WTC11 (cell line): ENCODE measurements around the gene ABHD12B. TPM values are rescaled to one million over a fixed set of nuclear protein-coding genes. Genes with fewer than 3 reads are reported as not detected.

Source experiments
- ATAC-seq: fragments of 200-7000 bp; cut with Tn5 transposase; 2 replicates; pipeline ENCODE4 v1.10.0; 2021; ENCODE audit warnings: mild to moderate bottlenecking, moderate library complexity
- CTCF ChIA-PET: fragments of 300-600 bp; sonication (Branson Sonifier 250); formaldehyde crosslinking; loops from one replicate; lab custom pipeline; 2021; ENCODE audit warnings: antibody characterized with exemption; lab: Charles Lee
- POLR2A ChIA-PET: fragments of 350-600 bp; sonication (Branson Sonifier 250); formaldehyde crosslinking; loops from one replicate; lab custom pipeline; 2021; ENCODE audit warnings: antibody characterized with exemption; lab: Charles Lee
- DNase-seq: peaks from one replicate; pipeline ENCODE4 v3.0.0; 2021; ENCODE audit warnings: low spot score
- H3K27ac Mint-ChIP-seq: 2 replicates; pipeline ENCODE4 v1.8.0; 2021; ENCODE audit warnings: mixed read lengths
- H3K27me3 Mint-ChIP-seq: 2 replicates; pipeline ENCODE4 v1.8.0; 2021; ENCODE audit warnings: low read depth, mild to moderate bottlenecking, moderate library complexity, mixed read lengths
- H3K36me3 Mint-ChIP-seq: 2 replicates; pipeline ENCODE4 v1.8.0; 2021; ENCODE audit warnings: mixed read lengths
- H3K4me1 Mint-ChIP-seq: 2 replicates; pipeline ENCODE4 v1.8.0; 2022; ENCODE audit warnings: mixed read lengths
- H3K4me3 Mint-ChIP-seq: 2 replicates; pipeline ENCODE4 v1.8.0; 2021; ENCODE audit warnings: mild to moderate bottlenecking, moderate library complexity, mixed read lengths
- H3K9me3 Mint-ChIP-seq: 2 replicates; pipeline ENCODE4 v1.8.0; 2021; ENCODE audit warnings: mixed read lengths
- CREB1 ChIP-seq: sonication (generic); formaldehyde crosslinking; IDR thresholded peaks from 2 replicates; pipeline ENCODE4 v1.8.0; 2023; ENCODE audit warnings: mild to moderate bottlenecking, missing genetic modification reagents
- CREM ChIP-seq: sonication (generic); formaldehyde crosslinking; IDR thresholded peaks from 2 replicates; pipeline ENCODE4 v1.8.1; 2022; ENCODE audit warnings: mild to moderate bottlenecking, missing genetic modification reagents, moderate library complexity
- ELF4 ChIP-seq: sonication (generic); formaldehyde crosslinking; IDR thresholded peaks from 2 replicates; pipeline ENCODE4 v1.8.1; 2022; ENCODE audit warnings: low read depth, mild to moderate bottlenecking, moderate library complexity, missing genetic modification reagents
- ETV6 ChIP-seq: sonication (generic); formaldehyde crosslinking; IDR thresholded peaks from 2 replicates; pipeline ENCODE4 v1.8.1; 2022; ENCODE audit warnings: mild to moderate bottlenecking, missing genetic modification reagents
- FOXK1 ChIP-seq: sonication (generic); formaldehyde crosslinking; IDR thresholded peaks from 2 replicates; pipeline ENCODE4 v1.8.0; 2022; ENCODE audit warnings: mild to moderate bottlenecking, moderate library complexity, missing genetic modification reagents
- GABPB1 ChIP-seq: sonication (generic); formaldehyde crosslinking; IDR thresholded peaks from 2 replicates; pipeline ENCODE4 v1.8.1; 2023; ENCODE audit warnings: mild to moderate bottlenecking, missing genetic modification reagents
- GTF2I ChIP-seq: fragments of 250-450 bp; sonication (Bioruptor Pico); conservative IDR thresholded peaks from 2 replicates; pipeline ENCODE4 v1.4.0; 2021; ENCODE audit warnings: mild to moderate bottlenecking
- JUN ChIP-seq: sonication (generic); formaldehyde crosslinking; IDR thresholded peaks from 2 replicates; pipeline ENCODE4 v1.8.0; 2023; ENCODE audit warnings: mild to moderate bottlenecking, missing genetic modification reagents
- MXD4 ChIP-seq: fragments of 250-450 bp; sonication (Bioruptor Pico); IDR thresholded peaks from 2 replicates; pipeline ENCODE4 v1.8.0; 2021; ENCODE audit warnings: mild to moderate bottlenecking, moderate library complexity, borderline replicate concordance
- NR1H2 ChIP-seq: sonication (generic); formaldehyde crosslinking; IDR thresholded peaks from 2 replicates; pipeline ENCODE4 v1.9.0; 2021; ENCODE audit warnings: mild to moderate bottlenecking, moderate library complexity, missing genetic modification reagents
- SMAD4 ChIP-seq: sonication (generic); formaldehyde crosslinking; IDR thresholded peaks from 2 replicates; pipeline ENCODE4 v1.8.0; 2022; ENCODE audit warnings: mild to moderate bottlenecking, missing genetic modification reagents
- SP1 ChIP-seq: sonication (generic); formaldehyde crosslinking; conservative IDR thresholded peaks from 2 replicates; pipeline ENCODE4 v1.8.1; 2022; ENCODE audit warnings: missing genetic modification reagents
- TP53 ChIP-seq: sonication (generic); formaldehyde crosslinking; IDR thresholded peaks from 2 replicates; pipeline ENCODE4 v1.8.1; 2023; ENCODE audit warnings: mild to moderate bottlenecking, missing genetic modification reagents
- ZNF138 ChIP-seq: sonication (generic); formaldehyde crosslinking; conservative IDR thresholded peaks from 2 replicates; pipeline ENCODE4 v1.8.1; 2022; ENCODE audit warnings: mild to moderate bottlenecking, moderate library complexity, missing genetic modification reagents
- ZNF671 ChIP-seq: fragments of 250-450 bp; sonication (Bioruptor Pico); IDR thresholded peaks from 2 replicates; pipeline ENCODE4 v1.8.0; 2021; ENCODE audit warnings: mild to moderate bottlenecking
- total RNA-seq: library from RNA; stranded (reverse); gene quantifications from 3 replicates; pipeline ENCODE4 v1.2.3, GENCODE V29; 2021
- TF ChIP-seq, protein P1 (sequence below): fragments of 250-450 bp; sonication (Bioruptor Pico); IDR thresholded peaks from 2 replicates; pipeline ENCODE4 v2.1.2; 2022; ENCODE audit warnings: mild to moderate bottlenecking, moderate library complexity
- TF ChIP-seq, protein P2 (sequence below): sonication (generic); formaldehyde crosslinking; IDR thresholded peaks from 2 replicates; pipeline ENCODE4 v1.8.1; 2023; ENCODE audit warnings: mild to moderate bottlenecking, missing genetic modification reagents
- TF ChIP-seq, protein P3 (sequence below): sonication (generic); formaldehyde crosslinking; IDR thresholded peaks from 2 replicates; pipeline ENCODE4 v1.8.1; 2022; ENCODE audit warnings: missing genetic modification reagents, borderline replicate concordance
- TF ChIP-seq, protein P4 (sequence below): sonication (generic); formaldehyde crosslinking; IDR thresholded peaks from 2 replicates; pipeline ENCODE4 v1.8.0; 2022; ENCODE audit warnings: mild to moderate bottlenecking, missing genetic modification reagents
- TF ChIP-seq, protein P5 (sequence below): fragments of 250-450 bp; sonication (Bioruptor Pico); IDR thresholded peaks from 2 replicates; pipeline ENCODE4 v1.9.0; 2021; ENCODE audit warnings: mild to moderate bottlenecking
- TF ChIP-seq, protein P6 (sequence below): sonication (generic); formaldehyde crosslinking; IDR thresholded peaks from 2 replicates; pipeline ENCODE4 v1.8.1; 2023; ENCODE audit warnings: mild to moderate bottlenecking, missing genetic modification reagents, moderate library complexity
- TF ChIP-seq, protein P7 (sequence below): sonication (generic); formaldehyde crosslinking; IDR thresholded peaks from 2 replicates; pipeline ENCODE4 v1.8.1; 2022; ENCODE audit warnings: low read depth, mild to moderate bottlenecking, moderate library complexity, missing genetic modification reagents, borderline replicate concordance
- TF ChIP-seq, protein P8 (sequence below): sonication (generic); formaldehyde crosslinking; IDR thresholded peaks from 2 replicates; pipeline ENCODE4 v1.8.0; 2023; ENCODE audit warnings: mild to moderate bottlenecking, missing genetic modification reagents

ABHD12B gene
- total RNA-seq, 1 experiment from 2014 or later, result 156 TPM

DNA sequence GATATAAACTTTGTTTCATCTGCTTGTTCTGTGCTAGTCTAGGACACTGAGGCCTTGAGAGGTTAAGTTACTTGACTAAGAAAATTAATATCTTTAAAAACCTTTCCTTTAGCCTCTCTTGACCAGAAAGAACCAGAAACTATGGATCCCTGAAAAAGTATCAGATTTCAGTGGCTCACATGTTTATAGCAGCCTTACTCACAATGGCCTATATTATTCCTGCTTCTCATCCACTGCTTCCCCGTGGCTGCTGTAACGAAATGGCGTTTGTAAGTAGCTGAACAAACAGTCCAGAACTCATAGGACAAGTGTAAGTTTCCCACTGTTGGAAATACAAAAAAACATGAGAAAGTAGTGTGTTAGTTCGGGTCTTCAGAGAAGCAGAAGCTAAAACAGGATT, 75.6 kb downstream of the ABHD12B start:
- CTCF ChIA-PET, result interaction anchor here (0.9 kb wide), 1 partner anchor 87 kb away, joined by 3 read pairs; no protein-coding TSS in a partner anchor
- Mint-ChIP-seq H3K27me3 (no peaks in the 10 kb centered on the region; the same call in 1 of the 2 replicates), H3K27ac (no peak overlapping the region), H3K4me1 (peaks cover 30% of the 10 kb centered on the region), H3K9me3 (0 out of 2 replicates have a peak, but pooled peaks cover 5% of the 10 kb centered on the region)
- DNase-seq, result no peak
- ATAC-seq, result no peak
- TF ChIP-seq, protein P1, sequence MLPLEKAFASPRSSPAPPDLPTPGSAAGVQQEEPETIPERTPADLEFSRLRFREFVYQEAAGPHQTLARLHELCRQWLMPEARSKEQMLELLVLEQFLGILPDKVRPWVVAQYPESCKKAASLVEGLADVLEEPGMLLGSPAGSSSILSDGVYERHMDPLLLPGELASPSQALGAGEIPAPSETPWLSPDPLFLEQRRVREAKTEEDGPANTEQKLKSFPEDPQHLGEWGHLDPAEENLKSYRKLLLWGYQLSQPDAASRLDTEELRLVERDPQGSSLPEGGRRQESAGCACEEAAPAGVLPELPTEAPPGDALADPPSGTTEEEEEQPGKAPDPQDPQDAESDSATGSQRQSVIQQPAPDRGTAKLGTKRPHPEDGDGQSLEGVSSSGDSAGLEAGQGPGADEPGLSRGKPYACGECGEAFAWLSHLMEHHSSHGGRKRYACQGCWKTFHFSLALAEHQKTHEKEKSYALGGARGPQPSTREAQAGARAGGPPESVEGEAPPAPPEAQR, result no peak
- TF ChIP-seq MXD4 (CRISPR knock-in tag), result no peak
- TF ChIP-seq GTF2I (CRISPR knock-in tag), result no peak
- TF ChIP-seq, protein P2, sequence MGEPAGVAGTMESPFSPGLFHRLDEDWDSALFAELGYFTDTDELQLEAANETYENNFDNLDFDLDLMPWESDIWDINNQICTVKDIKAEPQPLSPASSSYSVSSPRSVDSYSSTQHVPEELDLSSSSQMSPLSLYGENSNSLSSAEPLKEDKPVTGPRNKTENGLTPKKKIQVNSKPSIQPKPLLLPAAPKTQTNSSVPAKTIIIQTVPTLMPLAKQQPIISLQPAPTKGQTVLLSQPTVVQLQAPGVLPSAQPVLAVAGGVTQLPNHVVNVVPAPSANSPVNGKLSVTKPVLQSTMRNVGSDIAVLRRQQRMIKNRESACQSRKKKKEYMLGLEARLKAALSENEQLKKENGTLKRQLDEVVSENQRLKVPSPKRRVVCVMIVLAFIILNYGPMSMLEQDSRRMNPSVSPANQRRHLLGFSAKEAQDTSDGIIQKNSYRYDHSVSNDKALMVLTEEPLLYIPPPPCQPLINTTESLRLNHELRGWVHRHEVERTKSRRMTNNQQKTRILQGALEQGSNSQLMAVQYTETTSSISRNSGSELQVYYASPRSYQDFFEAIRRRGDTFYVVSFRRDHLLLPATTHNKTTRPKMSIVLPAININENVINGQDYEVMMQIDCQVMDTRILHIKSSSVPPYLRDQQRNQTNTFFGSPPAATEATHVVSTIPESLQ, result no peak
- TF ChIP-seq, protein P3, sequence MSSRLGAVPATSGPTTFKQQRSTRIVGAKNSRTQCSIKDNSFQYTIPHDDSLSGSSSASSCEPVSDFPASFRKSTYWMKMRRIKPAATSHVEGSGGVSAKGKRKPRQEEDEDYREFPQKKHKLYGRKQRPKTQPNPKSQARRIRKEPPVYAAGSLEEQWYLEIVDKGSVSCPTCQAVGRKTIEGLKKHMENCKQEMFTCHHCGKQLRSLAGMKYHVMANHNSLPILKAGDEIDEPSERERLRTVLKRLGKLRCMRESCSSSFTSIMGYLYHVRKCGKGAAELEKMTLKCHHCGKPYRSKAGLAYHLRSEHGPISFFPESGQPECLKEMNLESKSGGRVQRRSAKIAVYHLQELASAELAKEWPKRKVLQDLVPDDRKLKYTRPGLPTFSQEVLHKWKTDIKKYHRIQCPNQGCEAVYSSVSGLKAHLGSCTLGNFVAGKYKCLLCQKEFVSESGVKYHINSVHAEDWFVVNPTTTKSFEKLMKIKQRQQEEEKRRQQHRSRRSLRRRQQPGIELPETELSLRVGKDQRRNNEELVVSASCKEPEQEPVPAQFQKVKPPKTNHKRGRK (CRISPR knock-in tag), result no peak
- TF ChIP-seq TP53 (CRISPR knock-in tag), result no peak
- TF ChIP-seq, all 79 proteins: peak for 0
- Mint-ChIP-seq H3K36me3 (peaks cover 14% of the 10 kb centered on the region), H3K4me3 (no peak overlapping the region)
- POLR2A ChIA-PET, result interaction anchor here (0.5 kb wide), 1 partner anchor 17 kb away, joined by 3 read pairs; no protein-coding TSS in a partner anchor

DNA sequence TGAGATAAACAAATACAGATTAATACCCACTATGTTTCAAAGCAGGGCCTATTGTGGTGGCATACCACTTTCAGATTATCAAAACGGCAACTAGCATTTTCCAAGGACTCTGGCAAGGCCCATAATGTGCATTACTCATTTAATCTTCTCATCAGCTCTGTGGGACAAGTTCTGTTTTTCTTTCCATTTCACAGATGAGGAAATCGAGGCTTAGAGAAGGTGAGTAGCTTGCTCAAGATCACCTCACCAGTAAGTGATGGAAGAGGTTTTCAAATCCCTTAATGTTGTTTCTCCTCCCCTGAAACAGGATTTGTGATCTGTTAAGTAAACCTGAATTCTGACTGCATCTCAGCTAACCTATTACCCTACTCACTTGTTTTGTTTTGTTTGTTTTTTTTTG, 76.4 kb downstream of the ABHD12B start:
- Mint-ChIP-seq H3K27me3 (no peaks in the 10 kb centered on the region; the same call in 1 of the 2 replicates), H3K4me3 (no peak overlapping the region), H3K9me3 (0 out of 2 replicates have a peak, but pooled peaks cover 5% of the 10 kb centered on the region), H3K4me1 (peaks cover 29% of the 10 kb centered on the region), H3K36me3 (peaks cover 11% of the 10 kb centered on the region), H3K27ac (no peak overlapping the region)
- no peak for ATAC-seq
- no peak for DNase-seq
- CTCF ChIA-PET, result interaction anchor here (0.9 kb wide), 1 partner anchor 88 kb away, joined by 3 read pairs; no protein-coding TSS in a partner anchor
- POLR2A ChIA-PET, result interaction anchor here (0.5 kb wide), 1 partner anchor 16 kb away, joined by 3 read pairs; no protein-coding TSS in a partner anchor
- TF ChIP-seq, protein P4, sequence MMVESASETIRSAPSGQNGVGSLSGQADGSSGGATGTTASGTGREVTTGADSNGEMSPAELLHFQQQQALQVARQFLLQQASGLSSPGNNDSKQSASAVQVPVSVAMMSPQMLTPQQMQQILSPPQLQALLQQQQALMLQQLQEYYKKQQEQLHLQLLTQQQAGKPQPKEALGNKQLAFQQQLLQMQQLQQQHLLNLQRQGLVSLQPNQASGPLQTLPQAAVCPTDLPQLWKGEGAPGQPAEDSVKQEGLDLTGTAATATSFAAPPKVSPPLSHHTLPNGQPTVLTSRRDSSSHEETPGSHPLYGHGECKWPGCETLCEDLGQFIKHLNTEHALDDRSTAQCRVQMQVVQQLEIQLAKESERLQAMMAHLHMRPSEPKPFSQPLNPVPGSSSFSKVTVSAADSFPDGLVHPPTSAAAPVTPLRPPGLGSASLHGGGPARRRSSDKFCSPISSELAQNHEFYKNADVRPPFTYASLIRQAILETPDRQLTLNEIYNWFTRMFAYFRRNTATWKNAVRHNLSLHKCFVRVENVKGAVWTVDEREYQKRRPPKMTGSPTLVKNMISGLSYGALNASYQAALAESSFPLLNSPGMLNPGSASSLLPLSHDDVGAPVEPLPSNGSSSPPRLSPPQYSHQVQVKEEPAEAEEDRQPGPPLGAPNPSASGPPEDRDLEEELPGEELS (CRISPR knock-in tag), result no peak
- TF ChIP-seq SP1 (CRISPR knock-in tag), result no peak
- TF ChIP-seq, protein P5, sequence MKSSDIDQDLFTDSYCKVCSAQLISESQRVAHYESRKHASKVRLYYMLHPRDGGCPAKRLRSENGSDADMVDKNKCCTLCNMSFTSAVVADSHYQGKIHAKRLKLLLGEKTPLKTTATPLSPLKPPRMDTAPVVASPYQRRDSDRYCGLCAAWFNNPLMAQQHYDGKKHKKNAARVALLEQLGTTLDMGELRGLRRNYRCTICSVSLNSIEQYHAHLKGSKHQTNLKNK (CRISPR knock-in tag), result no peak
- TF ChIP-seq ZNF671 (CRISPR knock-in tag), result no peak
- no peak for TF ChIP-seq ZNF138
- TF ChIP-seq JUN, result no peak
- TF ChIP-seq ELF4 (CRISPR knock-in tag), result no peak
- TF ChIP-seq, protein P6, sequence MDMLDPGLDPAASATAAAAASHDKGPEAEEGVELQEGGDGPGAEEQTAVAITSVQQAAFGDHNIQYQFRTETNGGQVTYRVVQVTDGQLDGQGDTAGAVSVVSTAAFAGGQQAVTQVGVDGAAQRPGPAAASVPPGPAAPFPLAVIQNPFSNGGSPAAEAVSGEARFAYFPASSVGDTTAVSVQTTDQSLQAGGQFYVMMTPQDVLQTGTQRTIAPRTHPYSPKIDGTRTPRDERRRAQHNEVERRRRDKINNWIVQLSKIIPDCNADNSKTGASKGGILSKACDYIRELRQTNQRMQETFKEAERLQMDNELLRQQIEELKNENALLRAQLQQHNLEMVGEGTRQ (CRISPR knock-in tag), result no peak
- TF ChIP-seq SMAD4 (CRISPR knock-in tag), result no peak
- TF ChIP-seq, protein P7, sequence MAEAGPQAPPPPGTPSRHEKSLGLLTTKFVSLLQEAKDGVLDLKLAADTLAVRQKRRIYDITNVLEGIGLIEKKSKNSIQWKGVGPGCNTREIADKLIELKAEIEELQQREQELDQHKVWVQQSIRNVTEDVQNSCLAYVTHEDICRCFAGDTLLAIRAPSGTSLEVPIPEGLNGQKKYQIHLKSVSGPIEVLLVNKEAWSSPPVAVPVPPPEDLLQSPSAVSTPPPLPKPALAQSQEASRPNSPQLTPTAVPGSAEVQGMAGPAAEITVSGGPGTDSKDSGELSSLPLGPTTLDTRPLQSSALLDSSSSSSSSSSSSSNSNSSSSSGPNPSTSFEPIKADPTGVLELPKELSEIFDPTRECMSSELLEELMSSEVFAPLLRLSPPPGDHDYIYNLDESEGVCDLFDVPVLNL (CRISPR knock-in tag), result no peak
- no peak for TF ChIP-seq CREM (CRISPR knock-in tag)
- TF ChIP-seq GABPB1 (CRISPR knock-in tag), result no peak
- no peak for TF ChIP-seq CREB1 (CRISPR knock-in tag)
- no peak for TF ChIP-seq NR1H2
- TF ChIP-seq FOXK1, result no peak
- TF ChIP-seq, protein P8, sequence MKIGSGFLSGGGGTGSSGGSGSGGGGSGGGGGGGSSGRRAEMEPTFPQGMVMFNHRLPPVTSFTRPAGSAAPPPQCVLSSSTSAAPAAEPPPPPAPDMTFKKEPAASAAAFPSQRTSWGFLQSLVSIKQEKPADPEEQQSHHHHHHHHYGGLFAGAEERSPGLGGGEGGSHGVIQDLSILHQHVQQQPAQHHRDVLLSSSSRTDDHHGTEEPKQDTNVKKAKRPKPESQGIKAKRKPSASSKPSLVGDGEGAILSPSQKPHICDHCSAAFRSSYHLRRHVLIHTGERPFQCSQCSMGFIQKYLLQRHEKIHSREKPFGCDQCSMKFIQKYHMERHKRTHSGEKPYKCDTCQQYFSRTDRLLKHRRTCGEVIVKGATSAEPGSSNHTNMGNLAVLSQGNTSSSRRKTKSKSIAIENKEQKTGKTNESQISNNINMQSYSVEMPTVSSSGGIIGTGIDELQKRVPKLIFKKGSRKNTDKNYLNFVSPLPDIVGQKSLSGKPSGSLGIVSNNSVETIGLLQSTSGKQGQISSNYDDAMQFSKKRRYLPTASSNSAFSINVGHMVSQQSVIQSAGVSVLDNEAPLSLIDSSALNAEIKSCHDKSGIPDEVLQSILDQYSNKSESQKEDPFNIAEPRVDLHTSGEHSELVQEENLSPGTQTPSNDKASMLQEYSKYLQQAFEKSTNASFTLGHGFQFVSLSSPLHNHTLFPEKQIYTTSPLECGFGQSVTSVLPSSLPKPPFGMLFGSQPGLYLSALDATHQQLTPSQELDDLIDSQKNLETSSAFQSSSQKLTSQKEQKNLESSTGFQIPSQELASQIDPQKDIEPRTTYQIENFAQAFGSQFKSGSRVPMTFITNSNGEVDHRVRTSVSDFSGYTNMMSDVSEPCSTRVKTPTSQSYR (CRISPR knock-in tag), result no peak
- no peak for TF ChIP-seq ETV6 (CRISPR knock-in tag)
